Chondrocyte (in vitro differentiated cells): Measurements from ENCODE around the gene MAD1L1. TPM values are rescaled to one million over a fixed set of nuclear protein-coding genes. Genes with fewer than 3 reads are reported as not detected.

Experiments used
- DNase-seq: peaks from one replicate; pipeline ENCODE4 v3.0.0; 2021; ENCODE audit warnings: mixed read lengths, low spot score
- H3K27ac Mint-ChIP-seq: one replicate; pipeline ENCODE4 v1.8.0; 2021; ENCODE audit warnings: mild to moderate bottlenecking, moderate library complexity, mixed read lengths; ENCODE audit not compliant: unreplicated experiment
- H3K27me3 Mint-ChIP-seq: 2 replicates; pipeline ENCODE4 v1.8.0; 2021; ENCODE audit warnings: low read depth, mixed read lengths
- H3K36me3 Mint-ChIP-seq: 2 replicates; pipeline ENCODE4 v1.8.0; 2021; ENCODE audit warnings: low read depth, mixed read lengths
- H3K4me1 Mint-ChIP-seq: 2 replicates; pipeline ENCODE4 v1.8.0; 2021; ENCODE audit warnings: low read depth, mild to moderate bottlenecking, mixed read lengths
- H3K4me3 Mint-ChIP-seq: one replicate; pipeline ENCODE4 v1.8.0; 2021; ENCODE audit warnings: mild to moderate bottlenecking, moderate library complexity, mixed read lengths; ENCODE audit not compliant: unreplicated experiment
- H3K9me3 Mint-ChIP-seq: 2 replicates; pipeline ENCODE4 v1.8.0; 2021; ENCODE audit warnings: low read depth, mixed read lengths
- total RNA-seq: library from RNA; stranded (reverse); gene quantifications from 3 replicates; pipeline ENCODE4 v1.2.1, GENCODE V29; 2021
- TF ChIP-seq, protein P1 (sequence below): fragments of 200-600 bp; sonication (generic); IDR thresholded peaks from 2 replicates; pipeline ENCODE4 v1.5.0; 2021; ENCODE audit warnings: antibody characterized with exemption, mild to moderate bottlenecking, moderate library complexity

Gene MAD1L1
- total RNA-seq, 1 donor from 2014 or later: 22.7 TPM

DNA sequence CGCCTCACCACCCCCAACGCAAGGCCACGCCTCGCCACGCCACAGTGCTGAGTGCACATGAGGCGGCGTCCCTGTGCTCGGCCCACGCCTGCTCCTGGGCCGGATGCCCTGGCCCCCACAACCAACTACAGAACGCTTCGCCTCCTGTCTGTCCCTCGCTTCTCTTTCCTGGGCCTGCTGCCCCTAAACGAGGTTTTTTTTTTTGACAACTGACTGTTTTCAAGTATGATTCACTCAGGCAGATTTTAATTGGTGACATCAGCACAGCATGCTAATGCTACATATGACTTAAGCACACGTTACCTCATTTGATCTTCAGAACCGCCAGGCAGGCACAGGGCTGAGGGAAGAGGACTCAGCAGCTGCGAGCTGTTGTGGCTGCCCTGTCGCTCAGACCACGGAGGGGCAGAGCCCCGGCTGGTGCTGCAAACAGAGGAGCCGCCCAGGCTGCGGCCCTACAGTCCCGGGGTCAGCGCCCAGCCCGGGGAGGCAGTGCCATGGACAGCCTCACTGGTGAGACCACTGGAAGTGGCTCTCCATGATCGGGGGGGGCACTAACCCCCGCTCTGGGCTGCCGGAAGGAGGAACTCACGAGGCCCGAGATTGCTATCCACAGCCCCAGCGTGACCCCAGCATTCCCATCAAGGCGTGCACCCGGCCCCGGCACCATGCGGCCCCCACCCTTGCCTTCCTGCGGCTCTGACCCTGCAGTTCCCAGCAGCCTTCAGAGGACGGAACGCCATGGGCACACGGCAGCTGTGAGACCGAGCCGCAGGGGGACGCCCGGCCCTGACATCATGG, 212.8 kb downstream of the MAD1L1 start:
- peak overlapping the region; percentile 75 for H3K27ac Mint-ChIP-seq
- peaks cover 6% of the 10 kb centered on the region for H3K36me3 Mint-ChIP-seq
- DNase-seq: peak; percentile 80
- H3K27me3 Mint-ChIP-seq: no peaks in the 10 kb centered on the region
- TF ChIP-seq, protein P1, sequence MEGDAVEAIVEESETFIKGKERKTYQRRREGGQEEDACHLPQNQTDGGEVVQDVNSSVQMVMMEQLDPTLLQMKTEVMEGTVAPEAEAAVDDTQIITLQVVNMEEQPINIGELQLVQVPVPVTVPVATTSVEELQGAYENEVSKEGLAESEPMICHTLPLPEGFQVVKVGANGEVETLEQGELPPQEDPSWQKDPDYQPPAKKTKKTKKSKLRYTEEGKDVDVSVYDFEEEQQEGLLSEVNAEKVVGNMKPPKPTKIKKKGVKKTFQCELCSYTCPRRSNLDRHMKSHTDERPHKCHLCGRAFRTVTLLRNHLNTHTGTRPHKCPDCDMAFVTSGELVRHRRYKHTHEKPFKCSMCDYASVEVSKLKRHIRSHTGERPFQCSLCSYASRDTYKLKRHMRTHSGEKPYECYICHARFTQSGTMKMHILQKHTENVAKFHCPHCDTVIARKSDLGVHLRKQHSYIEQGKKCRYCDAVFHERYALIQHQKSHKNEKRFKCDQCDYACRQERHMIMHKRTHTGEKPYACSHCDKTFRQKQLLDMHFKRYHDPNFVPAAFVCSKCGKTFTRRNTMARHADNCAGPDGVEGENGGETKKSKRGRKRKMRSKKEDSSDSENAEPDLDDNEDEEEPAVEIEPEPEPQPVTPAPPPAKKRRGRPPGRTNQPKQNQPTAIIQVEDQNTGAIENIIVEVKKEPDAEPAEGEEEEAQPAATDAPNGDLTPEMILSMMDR: no peak
- no peak overlapping the region for H3K4me3 Mint-ChIP-seq
- H3K9me3 Mint-ChIP-seq: peaks cover 10% of the 10 kb centered on the region
- peaks cover 41% of the 10 kb centered on the region for H3K4me1 Mint-ChIP-seq

DNA sequence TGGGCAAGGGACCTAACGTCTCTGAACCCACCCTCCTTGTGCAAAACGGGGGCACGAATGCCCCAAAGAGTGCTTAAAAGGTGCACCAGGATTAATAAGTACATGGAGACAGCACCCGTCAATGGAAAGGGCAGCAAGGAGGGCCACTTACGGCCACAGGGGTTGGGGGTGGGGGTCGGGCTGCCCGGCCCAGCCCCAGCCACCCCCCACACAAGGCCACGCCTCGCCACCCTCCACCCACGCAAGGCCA, 213.4 kb downstream of the MAD1L1 start:
- no peak overlapping the region for H3K4me3 Mint-ChIP-seq
- no peak overlapping the region for H3K27ac Mint-ChIP-seq
- H3K27me3 Mint-ChIP-seq: no peaks in the 10 kb centered on the region
- peaks cover 3% of the 10 kb centered on the region for H3K36me3 Mint-ChIP-seq
- H3K4me1 Mint-ChIP-seq: peaks cover 40% of the 10 kb centered on the region
- H3K9me3 Mint-ChIP-seq: peaks cover 5% of the 10 kb centered on the region
- TF ChIP-seq, protein P1: no peak
- peak; percentile 74 for DNase-seq

DNA sequence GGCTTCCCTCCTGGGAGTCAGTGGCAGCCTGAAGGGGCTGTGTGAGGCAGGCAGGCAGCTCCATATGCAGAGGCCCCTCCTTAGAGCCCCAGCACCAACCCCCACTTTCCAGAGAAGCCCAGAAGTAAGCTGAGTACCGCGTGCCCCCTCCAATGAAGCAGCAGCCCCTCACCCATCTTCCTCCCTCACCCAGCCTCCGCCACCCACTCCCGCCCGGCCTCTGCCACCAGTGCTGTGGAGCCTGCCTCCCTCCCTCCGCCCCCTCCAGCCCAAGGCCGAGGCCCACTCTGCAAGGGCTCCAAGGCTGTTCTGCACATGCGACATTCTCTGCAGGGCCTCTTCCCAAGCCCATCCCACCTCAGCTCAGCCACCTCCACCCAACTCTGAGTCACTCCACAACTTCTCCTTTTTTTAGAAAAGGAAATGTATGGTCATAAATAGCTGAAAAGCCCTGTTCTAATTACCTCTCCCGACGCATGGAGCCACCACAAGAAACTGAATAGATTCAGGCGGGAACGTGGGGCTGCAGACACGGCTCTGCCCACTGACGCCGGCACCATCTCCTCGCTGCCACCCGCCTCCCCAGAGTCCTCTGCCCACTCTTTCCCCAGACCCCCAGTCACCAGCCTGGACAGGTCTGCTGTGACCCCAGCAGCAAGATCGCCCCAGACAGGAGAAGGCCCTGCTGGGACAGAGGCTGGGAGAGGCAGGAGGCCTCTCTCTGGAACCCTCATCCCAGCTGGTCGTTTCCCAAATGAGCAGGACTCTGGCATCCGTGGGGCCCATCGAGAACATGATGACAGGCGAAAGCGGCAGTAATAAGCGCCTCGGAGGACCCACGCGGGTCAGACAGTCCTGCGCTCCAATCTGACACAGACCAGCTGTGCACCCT, 213.9 kb downstream of the MAD1L1 start:
- peaks cover 35% of the 10 kb centered on the region for H3K4me1 Mint-ChIP-seq
- peak overlapping the region; percentile 4 for H3K4me3 Mint-ChIP-seq
- H3K9me3 Mint-ChIP-seq: no peaks in the 10 kb centered on the region
- TF ChIP-seq, protein P1: no peak
- peak overlapping the region; percentile 72 for H3K27ac Mint-ChIP-seq
- peak; percentile 78 for DNase-seq
- H3K27me3 Mint-ChIP-seq: no peaks in the 10 kb centered on the region
- no peaks in the 10 kb centered on the region for H3K36me3 Mint-ChIP-seq

DNA sequence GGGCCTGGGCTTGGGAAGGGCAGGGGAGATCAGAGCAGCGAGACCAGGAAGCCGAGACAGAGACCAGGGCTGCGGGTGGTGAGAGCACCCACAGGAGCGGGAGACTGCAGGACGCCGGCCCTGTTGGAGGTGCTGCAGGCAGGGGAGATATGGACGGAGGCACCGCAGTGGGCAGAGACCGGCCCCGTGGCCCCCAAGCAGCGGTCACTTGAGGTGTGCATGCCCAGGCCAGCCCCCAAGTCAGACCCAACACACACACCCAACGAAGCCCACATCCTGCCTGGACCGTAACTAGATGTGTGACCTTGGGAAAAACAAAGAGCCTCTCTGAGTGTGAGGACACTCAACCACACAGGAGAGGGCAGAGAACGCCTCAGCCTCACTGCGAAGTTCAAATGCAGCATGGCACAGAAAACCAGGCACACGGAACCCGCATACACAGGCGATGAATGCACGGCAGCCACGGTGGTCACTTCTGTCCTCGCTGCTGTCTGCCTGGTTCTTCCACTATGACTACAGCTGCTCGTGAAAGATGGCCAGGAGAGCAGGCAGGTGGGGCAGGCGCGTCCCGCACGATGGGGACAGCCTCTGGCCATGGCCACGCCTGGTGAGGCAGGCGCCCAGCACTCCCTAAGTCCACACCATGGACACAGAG, 214.7 kb downstream of the MAD1L1 start:
- Mint-ChIP-seq H3K4me3 (no peak overlapping the region), H3K9me3 (no peaks in the 10 kb centered on the region), H3K4me1 (peaks cover 38% of the 10 kb centered on the region), H3K36me3 (no peaks in the 10 kb centered on the region), H3K27me3 (no peaks in the 10 kb centered on the region), H3K27ac (no peak overlapping the region)
- peak; percentile 87 for DNase-seq
- TF ChIP-seq, protein P1: no peak

DNA sequence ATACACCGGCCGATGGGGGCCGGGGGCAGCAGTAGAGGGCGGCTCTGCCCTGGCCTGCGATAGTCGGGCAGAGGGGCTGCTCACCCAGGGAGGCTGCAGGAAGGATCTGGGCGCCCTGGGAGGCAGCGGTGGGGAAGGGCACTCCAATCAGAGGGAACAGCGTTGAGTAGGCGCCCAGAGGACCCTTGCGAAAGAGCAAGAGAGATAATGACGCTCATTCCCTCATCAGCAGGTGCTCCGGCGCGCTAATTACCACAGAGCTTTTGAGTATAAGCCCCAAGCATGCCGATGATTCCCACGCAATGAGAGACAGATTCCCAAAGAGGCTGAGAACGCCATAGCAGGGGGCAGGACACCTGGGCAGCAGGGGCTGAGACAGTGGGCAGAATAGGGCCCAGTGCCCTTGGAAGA, 215.3 kb downstream of the MAD1L1 start:
- TF ChIP-seq, protein P1: no peak
- peak; percentile 61 for DNase-seq
- Mint-ChIP-seq H3K27ac (no peak overlapping the region), H3K36me3 (no peaks in the 10 kb centered on the region), H3K4me3 (no peak overlapping the region), H3K9me3 (no peaks in the 10 kb centered on the region), H3K4me1 (peaks cover 43% of the 10 kb centered on the region), H3K27me3 (no peaks in the 10 kb centered on the region)
